Neural progenitor cell (in vitro differentiated cells): ENCODE data around the gene PPP2R5C.

Experiments
- EZH2phosphoT487 ChIP-seq: fragments of 200-600 bp; sonication (generic); IDR thresholded peaks from 2 replicates; pipeline ENCODE4 v1.6.1; 2017; ENCODE audit warnings: antibody characterized with exemption
- TF ChIP-seq, protein P1 (sequence below): fragments of 200-600 bp; sonication (generic); IDR thresholded peaks from 2 replicates; pipeline ENCODE4 v1.5.1; 2017; ENCODE audit warnings: antibody characterized with exemption, mild to moderate bottlenecking

DNA sequence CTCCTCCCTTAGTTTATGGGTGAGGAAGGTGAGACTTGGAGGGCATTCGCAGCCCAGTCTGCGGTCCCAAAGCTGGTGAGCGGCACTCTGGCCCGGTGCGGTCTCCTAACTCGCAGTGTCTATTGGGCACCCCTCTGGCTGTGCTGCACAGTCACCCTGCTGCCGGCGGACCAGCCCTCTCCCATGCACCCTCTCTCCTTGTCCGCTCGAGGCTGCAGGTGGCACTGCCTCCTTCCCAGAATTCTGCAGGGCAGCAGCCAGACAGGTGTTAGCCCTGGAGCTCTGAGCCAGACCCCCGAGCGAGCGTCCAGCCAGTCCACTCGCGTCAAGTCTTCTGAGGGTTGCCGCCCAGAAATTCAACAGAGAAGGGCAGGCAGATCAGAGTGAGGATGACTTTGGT, 146.1 kb downstream of the PPP2R5C start:
- TF ChIP-seq, protein P1, sequence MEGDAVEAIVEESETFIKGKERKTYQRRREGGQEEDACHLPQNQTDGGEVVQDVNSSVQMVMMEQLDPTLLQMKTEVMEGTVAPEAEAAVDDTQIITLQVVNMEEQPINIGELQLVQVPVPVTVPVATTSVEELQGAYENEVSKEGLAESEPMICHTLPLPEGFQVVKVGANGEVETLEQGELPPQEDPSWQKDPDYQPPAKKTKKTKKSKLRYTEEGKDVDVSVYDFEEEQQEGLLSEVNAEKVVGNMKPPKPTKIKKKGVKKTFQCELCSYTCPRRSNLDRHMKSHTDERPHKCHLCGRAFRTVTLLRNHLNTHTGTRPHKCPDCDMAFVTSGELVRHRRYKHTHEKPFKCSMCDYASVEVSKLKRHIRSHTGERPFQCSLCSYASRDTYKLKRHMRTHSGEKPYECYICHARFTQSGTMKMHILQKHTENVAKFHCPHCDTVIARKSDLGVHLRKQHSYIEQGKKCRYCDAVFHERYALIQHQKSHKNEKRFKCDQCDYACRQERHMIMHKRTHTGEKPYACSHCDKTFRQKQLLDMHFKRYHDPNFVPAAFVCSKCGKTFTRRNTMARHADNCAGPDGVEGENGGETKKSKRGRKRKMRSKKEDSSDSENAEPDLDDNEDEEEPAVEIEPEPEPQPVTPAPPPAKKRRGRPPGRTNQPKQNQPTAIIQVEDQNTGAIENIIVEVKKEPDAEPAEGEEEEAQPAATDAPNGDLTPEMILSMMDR: no peak
- TF ChIP-seq EZH2phosphoT487: no peak
